ENCODE measurements around the gene TTC28. TPM values are rescaled to one million over a fixed set of nuclear protein-coding genes. Genes with fewer than 3 reads are reported as not detected.

The TTC28 gene
- total and polyA plus RNA-seq, 8 donors = 2.2 to 18.6 (median 11.5) TPM

DNA sequence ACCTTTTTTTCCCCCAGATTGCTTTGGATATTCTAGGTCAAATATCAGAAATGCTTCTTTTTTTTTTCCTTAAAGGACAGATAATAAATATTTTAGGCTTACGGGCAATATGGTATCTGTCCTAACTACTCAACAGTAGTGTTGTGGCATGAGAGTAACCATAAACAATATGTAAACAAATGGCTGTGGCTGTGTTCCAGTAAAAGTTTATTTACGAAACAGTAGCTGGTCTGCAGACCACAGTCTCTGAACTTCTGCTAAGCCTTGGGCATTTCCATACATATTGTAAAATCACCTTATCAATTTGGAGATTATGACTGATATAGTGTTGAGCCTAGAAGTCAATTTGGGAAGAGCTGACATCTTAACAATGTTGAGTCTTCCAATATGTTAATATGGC, 621.6 kb downstream of the TTC28 start:
- ATAC-seq = no peak
- 90% methylated on average over 2 of the region's 2 CpGs for WGBS, 2 donors
- Histone ChIP-seq H3K27ac (no peak overlapping the region), H3K4me3 (no peak overlapping the region), H3K9me3 (no peaks in the 10 kb centered on the region), H3K4me1 (no peaks in the 10 kb centered on the region), H3K36me3 (no peaks in the 10 kb centered on the region), H3K27me3 (no peaks in the 10 kb centered on the region)
- TF ChIP-seq CTCF (IDR thresholded peaks at IDR 0.05) = no peak
- intact Hi-C loops (cut with DNase I) = loop anchor here in 1 of 3 donors (10.0 kb wide), 1 partner anchor 537 kb away; no protein-coding TSS in a partner anchor
- no peak for DNase-seq
- FAIRE-seq = no peak

DNA sequence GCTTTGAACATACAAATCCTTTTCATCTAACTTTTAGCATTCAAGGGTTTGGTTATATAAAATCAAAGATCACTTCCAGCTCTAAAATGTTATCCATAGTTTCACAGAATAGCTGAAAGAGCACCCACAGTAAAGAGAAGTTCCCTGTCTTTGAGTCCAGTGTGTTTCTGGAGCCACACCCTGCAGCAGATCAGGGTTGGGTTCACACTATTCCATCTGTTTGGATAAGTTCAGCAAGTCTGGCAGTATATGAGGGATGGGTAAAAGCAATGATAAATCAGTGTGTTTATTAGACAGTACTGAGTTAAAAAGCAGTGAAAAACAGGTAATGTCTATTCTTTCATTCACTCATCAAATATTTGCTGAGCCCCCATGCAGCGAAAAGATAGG, 624.8 kb downstream of the TTC28 start:
- no peak for TF ChIP-seq CTCF (IDR thresholded peaks at IDR 0.05)
- H3K4me1 ChIP-seq = no peaks in the 10 kb centered on the region
- intact Hi-C loops (cut with DNase I) = loop anchor here in 2 of 3 donors (5.0 to 10.0 kb wide), 2 partner anchors 540 to 542 kb away; no protein-coding TSS in a partner anchor
- WGBS, 2 donors = 96 to 97% methylated on average over 1 of the region's 1 CpG
- H3K27ac ChIP-seq = no peak overlapping the region
- no peaks in the 10 kb centered on the region for H3K27me3 ChIP-seq
- DNase-seq (no peak), FAIRE-seq (no peak), ATAC-seq (no peak)
- no peaks in the 10 kb centered on the region for H3K36me3 ChIP-seq
- H3K4me3 ChIP-seq = no peak overlapping the region
- H3K9me3 ChIP-seq = no peaks in the 10 kb centered on the region

GRCh38 chr22:28053896-28054818, 625.5 kb downstream of the TTC28 start:
- no peak overlapping the region for H3K27ac ChIP-seq
- FAIRE-seq (no peak), ATAC-seq (no peak), DNase-seq (no peak)
- no peaks in the 10 kb centered on the region for H3K9me3 ChIP-seq
- no peak overlapping the region for H3K4me3 ChIP-seq
- WGBS, 2 donors = 82 to 85% methylated on average over 6 of the region's 6 CpGs
- intact Hi-C loops (cut with DNase I) = loop anchor here in 2 of 3 donors (5.0 to 10.0 kb wide), 2 partner anchors 541 to 543 kb away; no protein-coding TSS in a partner anchor
- H3K36me3 ChIP-seq = no peaks in the 10 kb centered on the region
- no peaks in the 10 kb centered on the region for H3K27me3 ChIP-seq
- TF ChIP-seq CTCF (IDR thresholded peaks at IDR 0.05) = no peak
- H3K4me1 ChIP-seq = no peaks in the 10 kb centered on the region

- no peaks in the 10 kb centered on the region for H3K36me3 ChIP-seq
- 87 to 88% methylated on average over 9 of the region's 9 CpGs for WGBS, 2 donors
- no peak overlapping the region for H3K4me3 ChIP-seq
- ATAC-seq = no peak
- no peak for DNase-seq
- intact Hi-C loops (cut with DNase I) = loop anchor here in 2 of 3 donors (5.0 to 10.0 kb wide), 2 partner anchors 542 to 544 kb away; no protein-coding TSS in a partner anchor
- FAIRE-seq = no peak
- no peaks in the 10 kb centered on the region for H3K27me3 ChIP-seq
- no peak overlapping the region for H3K27ac ChIP-seq
- no peak for TF ChIP-seq CTCF (IDR thresholded peaks at IDR 0.05)
- H3K9me3 ChIP-seq = no peaks in the 10 kb centered on the region
- no peaks in the 10 kb centered on the region for H3K4me1 ChIP-seq
These were observed 626.8 kb downstream of the TTC28 start for GRCh38 chr22:28052825-28053269.
